Measurements from ENCODE around the gene SHISA8.

GRCh38 chr22:41925783-41926460 lies 11.0 kb upstream of the SHISA8 start:
- TF ChIP-seq, protein P1, sequence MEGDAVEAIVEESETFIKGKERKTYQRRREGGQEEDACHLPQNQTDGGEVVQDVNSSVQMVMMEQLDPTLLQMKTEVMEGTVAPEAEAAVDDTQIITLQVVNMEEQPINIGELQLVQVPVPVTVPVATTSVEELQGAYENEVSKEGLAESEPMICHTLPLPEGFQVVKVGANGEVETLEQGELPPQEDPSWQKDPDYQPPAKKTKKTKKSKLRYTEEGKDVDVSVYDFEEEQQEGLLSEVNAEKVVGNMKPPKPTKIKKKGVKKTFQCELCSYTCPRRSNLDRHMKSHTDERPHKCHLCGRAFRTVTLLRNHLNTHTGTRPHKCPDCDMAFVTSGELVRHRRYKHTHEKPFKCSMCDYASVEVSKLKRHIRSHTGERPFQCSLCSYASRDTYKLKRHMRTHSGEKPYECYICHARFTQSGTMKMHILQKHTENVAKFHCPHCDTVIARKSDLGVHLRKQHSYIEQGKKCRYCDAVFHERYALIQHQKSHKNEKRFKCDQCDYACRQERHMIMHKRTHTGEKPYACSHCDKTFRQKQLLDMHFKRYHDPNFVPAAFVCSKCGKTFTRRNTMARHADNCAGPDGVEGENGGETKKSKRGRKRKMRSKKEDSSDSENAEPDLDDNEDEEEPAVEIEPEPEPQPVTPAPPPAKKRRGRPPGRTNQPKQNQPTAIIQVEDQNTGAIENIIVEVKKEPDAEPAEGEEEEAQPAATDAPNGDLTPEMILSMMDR (conservative IDR thresholded peaks at IDR 0.05; ENCODE audit: low read length): peak; percentile 20; the same call in 1 of the 2 replicates
- TF ChIP-seq EZH2phosphoT487 (IDR thresholded peaks at IDR 0.05; ENCODE audit: borderline replicate concordance): no peak
